Duodenal mucosa (tissue), 2 donors: Measurements from ENCODE around the gene XYLT1.

Experiments
- H3K27ac ChIP-seq: one replicate; pipeline ENCODE4 v1.7.0; 2013; ENCODE audit warnings: low read depth, low read length
- H3K27me3 ChIP-seq, 2 donors: one replicate each; pipeline ENCODE4 v1.7.0; 2013; ENCODE audit warnings: low read length in 2 of 2, control low read depth in 1 of 2; ENCODE audit not compliant: insufficient read depth in 2 of 2, control insufficient read depth in 1 of 2
- H3K36me3 ChIP-seq, 2 donors: one replicate each; pipeline ENCODE4 v1.7.0; 2013; ENCODE audit warnings: low read length in 2 of 2, control low read depth in 1 of 2; ENCODE audit not compliant: insufficient read depth in 2 of 2, control insufficient read depth in 1 of 2
- H3K4me1 ChIP-seq, 2 donors: one replicate each; pipeline ENCODE4 v1.7.0; 2013; ENCODE audit warnings: low read length in 2 of 2, control low read depth in 1 of 2; ENCODE audit not compliant: insufficient read depth in 2 of 2, control insufficient read depth in 1 of 2
- H3K4me3 ChIP-seq, 2 donors: one replicate each; pipeline ENCODE4 v1.7.0; 2013; ENCODE audit warnings: low read length in 2 of 2, low read depth in 1 of 2
- H3K9ac ChIP-seq, 2 donors: one replicate each; pipeline ENCODE4 v1.7.0; 2013; ENCODE audit warnings: low read length in 2 of 2, low read depth in 1 of 2
- H3K9me3 ChIP-seq, 2 donors: one replicate each; pipeline ENCODE4 v1.7.0; 2013; ENCODE audit warnings: low read length in 2 of 2, control low read depth in 1 of 2; ENCODE audit not compliant: control insufficient read depth in 1 of 2

Gene XYLT1

GRCh38 chr16:17470908-17471718, at the start of gene XYLT1:
Gene XYLT1, minus strand, starts transcription at chr16:17470960. Its CDS starts 164 bp downstream, at chr16:17470796.
- H3K27me3 ChIP-seq = no peaks in the 10 kb centered on the region
- peak within 1 kb of the TSS; percentile 70 to 71 for H3K9ac ChIP-seq
- H3K4me1 ChIP-seq = peaks cover 43 to 52% of the 10 kb centered on the region in 2 donors
- H3K27ac ChIP-seq = no peak within 1 kb of the TSS
- no peaks in the 10 kb centered on the region for H3K9me3 ChIP-seq
- peak within 1 kb of the TSS; percentile 77 to 89 for H3K4me3 ChIP-seq
- H3K36me3 ChIP-seq = no peaks in the 10 kb centered on the region

GRCh38 chr16:17520111-17520510, 49.4 kb upstream of the XYLT1 start:
- H3K9ac ChIP-seq = no peak overlapping the region
- H3K9me3 ChIP-seq = no peaks in the 10 kb centered on the region
- no peak overlapping the region for H3K27ac ChIP-seq
- no peaks in the 10 kb centered on the region for H3K36me3 ChIP-seq
- H3K27me3 ChIP-seq = peaks cover 0 to 9% of the 10 kb centered on the region in 2 donors
- H3K4me1 ChIP-seq = no peaks in the 10 kb centered on the region
- H3K4me3 ChIP-seq = no peak overlapping the region

- Histone ChIP-seq H3K9ac (no peak overlapping the region), H3K27me3 (peaks cover 0 to 9% of the 10 kb centered on the region in 2 donors), H3K4me3 (no peak overlapping the region), H3K9me3 (no peaks in the 10 kb centered on the region), H3K4me1 (no peaks in the 10 kb centered on the region), H3K27ac (no peak overlapping the region), H3K36me3 (no peaks in the 10 kb centered on the region)
Observed at GRCh38 chr16:17519101-17519955, 48.6 kb upstream of the XYLT1 start.

GRCh38 chr16:17518441-17518840, 47.7 kb upstream of the XYLT1 start:
- Histone ChIP-seq H3K9ac (no peak overlapping the region), H3K4me3 (no peak overlapping the region), H3K36me3 (no peaks in the 10 kb centered on the region), H3K27me3 (peaks cover 0 to 9% of the 10 kb centered on the region in 2 donors), H3K4me1 (no peaks in the 10 kb centered on the region), H3K9me3 (no peaks in the 10 kb centered on the region), H3K27ac (no peak overlapping the region)

GRCh38 chr16:17515421-17516210, 44.9 kb upstream of the XYLT1 start:
- no peak overlapping the region for H3K27ac ChIP-seq
- no peaks in the 10 kb centered on the region for H3K9me3 ChIP-seq
- no peaks in the 10 kb centered on the region for H3K4me1 ChIP-seq
- no peaks in the 10 kb centered on the region for H3K36me3 ChIP-seq
- no peak overlapping the region for H3K4me3 ChIP-seq
- no peak overlapping the region for H3K9ac ChIP-seq
- peaks cover 0 to 9% of the 10 kb centered on the region in 2 donors for H3K27me3 ChIP-seq

- Histone ChIP-seq H3K27ac (no peak overlapping the region), H3K9me3 (no peaks in the 10 kb centered on the region), H3K4me3 (no peak overlapping the region), H3K36me3 (no peaks in the 10 kb centered on the region), H3K27me3 (no peaks in the 10 kb centered on the region), H3K4me1 (no peaks in the 10 kb centered on the region), H3K9ac (no peak overlapping the region)
Observed at GRCh38 chr16:17512636-17513220, 42.0 kb upstream of the XYLT1 start.

GRCh38 chr16:17511340-17511739, 40.6 kb upstream of the XYLT1 start:
- H3K4me3 ChIP-seq = no peak overlapping the region
- H3K27me3 ChIP-seq = no peaks in the 10 kb centered on the region
- no peaks in the 10 kb centered on the region for H3K9me3 ChIP-seq
- no peaks in the 10 kb centered on the region for H3K4me1 ChIP-seq
- no peak overlapping the region for H3K27ac ChIP-seq
- no peaks in the 10 kb centered on the region for H3K36me3 ChIP-seq
- no peak overlapping the region for H3K9ac ChIP-seq

- Histone ChIP-seq H3K9me3 (no peaks in the 10 kb centered on the region), H3K4me3 (no peak overlapping the region), H3K27me3 (no peaks in the 10 kb centered on the region), H3K9ac (no peak overlapping the region), H3K4me1 (no peaks in the 10 kb centered on the region), H3K36me3 (no peaks in the 10 kb centered on the region), H3K27ac (no peak overlapping the region)
Observed at GRCh38 chr16:17510567-17510966, 39.8 kb upstream of the XYLT1 start.

- Histone ChIP-seq H3K36me3 (no peaks in the 10 kb centered on the region), H3K27me3 (no peaks in the 10 kb centered on the region), H3K9ac (no peak overlapping the region), H3K4me3 (no peak overlapping the region), H3K27ac (no peak overlapping the region), H3K9me3 (no peaks in the 10 kb centered on the region), H3K4me1 (no peaks in the 10 kb centered on the region)
Observed at GRCh38 chr16:17509194-17509593, 38.4 kb upstream of the XYLT1 start.
